ENCODE measurements around the gene SLC12A5.

Gene SLC12A5

DNA sequence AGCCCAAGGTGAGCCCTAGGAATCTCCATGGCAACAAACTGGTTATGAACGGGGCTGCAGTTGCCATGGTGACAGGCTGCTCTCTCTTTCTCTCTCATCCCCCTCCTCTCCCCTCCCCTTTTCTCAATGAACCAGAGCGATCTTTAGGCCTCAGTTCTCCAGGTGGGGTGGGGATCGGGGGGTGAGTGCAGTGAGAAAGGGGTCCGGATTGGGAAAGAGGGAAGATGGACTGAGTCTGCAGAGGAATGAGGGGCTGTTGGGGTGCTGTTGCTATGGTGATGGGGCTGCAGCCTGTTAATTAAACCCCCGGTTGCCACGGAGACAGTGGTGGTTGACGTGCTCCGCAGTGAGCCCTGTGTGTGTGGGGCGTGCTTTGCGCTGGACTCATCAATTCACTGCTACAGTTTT is 3.6 kb upstream of the SLC12A5 start:
- no peak for DNase-seq (ENCODE audit: low spot score in 2 of 2)
- Histone ChIP-seq H3K9me3 (no peaks in the 10 kb centered on the region), H3K36me3 (replicated peaks) (no peaks in the 10 kb centered on the region), H3K4me3 (no peak overlapping the region), H3K27me3 (ENCODE audit: low read depth) (peaks cover 3% of the 10 kb centered on the region; the same call in 1 of the 2 replicates), H3K4me1 (peaks cover 3% of the 10 kb centered on the region; the same call in 1 of the 2 replicates)
- in situ Hi-C loops (cut with MboI; ENCODE audit: low sequenced_read_pairs) = no loop called here

GRCh38 chr20:46027245-46027853 is 1.7 kb upstream of the SLC12A5 start:
- Histone ChIP-seq H3K36me3 (replicated peaks) (no peaks in the 10 kb centered on the region), H3K4me1 (peaks cover 3% of the 10 kb centered on the region; the same call in 1 of the 2 replicates), H3K4me3 (no peak overlapping the region), H3K27me3 (ENCODE audit: low read depth) (peaks cover 22% of the 10 kb centered on the region), H3K9me3 (no peaks in the 10 kb centered on the region)
- peak; percentile 44 to 79 for DNase-seq (ENCODE audit: low spot score in 2 of 2)
- in situ Hi-C loops (cut with MboI; ENCODE audit: low sequenced_read_pairs) = no loop called here

- in situ Hi-C loops (cut with MboI; ENCODE audit: low sequenced_read_pairs) = no loop called here
Measured at GRCh38 chr20:46028110-46028509, 905 bp upstream of the SLC12A5 start.

DNA sequence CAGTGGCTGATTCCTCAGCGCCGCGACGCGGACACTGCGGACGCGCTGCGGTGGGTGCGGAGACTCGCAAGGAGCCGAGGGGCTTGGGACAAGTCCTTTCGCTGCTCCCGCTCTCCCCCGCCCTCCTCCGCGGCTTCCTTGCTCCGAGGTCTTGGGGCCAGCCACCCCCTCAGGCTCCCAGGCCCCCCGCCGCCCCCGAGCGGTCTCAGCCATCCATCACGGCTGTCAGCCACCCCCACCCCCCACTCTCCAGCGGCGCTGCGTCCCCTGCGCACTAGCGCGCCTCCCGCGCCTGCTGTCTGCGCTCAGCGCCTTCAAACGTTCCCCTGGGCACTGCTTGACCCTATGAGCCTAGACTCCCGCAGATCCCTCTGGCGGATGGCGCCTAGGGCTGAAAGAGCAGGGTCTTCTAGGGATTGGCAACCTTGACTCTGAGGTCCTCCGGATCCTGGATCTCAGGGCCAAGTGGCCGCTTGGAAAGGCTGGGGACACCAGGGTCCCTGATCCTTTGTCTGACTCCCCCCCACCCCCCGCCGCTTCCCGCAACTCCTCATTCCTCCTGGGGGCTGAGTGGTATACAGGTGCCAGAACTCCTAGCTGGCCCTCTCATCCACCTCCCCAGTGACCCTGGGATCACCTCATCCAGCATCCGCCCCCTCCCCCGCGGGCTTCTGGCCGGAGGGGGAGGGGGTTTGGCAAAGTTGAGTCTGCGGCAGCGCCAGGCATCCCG is 1.4 kb downstream of the SLC12A5 start:
- in situ Hi-C loops (cut with MboI; ENCODE audit: low sequenced_read_pairs) = no loop called here
- no peaks in the 10 kb centered on the region for H3K36me3 ChIP-seq (replicated peaks)
- DNase-seq (ENCODE audit: low spot score in 2 of 2) = no peak
- H3K4me1 ChIP-seq = no peaks in the 10 kb centered on the region
- H3K9me3 ChIP-seq = no peaks in the 10 kb centered on the region
- H3K4me3 ChIP-seq = no peak overlapping the region
- H3K27me3 ChIP-seq (ENCODE audit: low read depth) = peaks cover 35% of the 10 kb centered on the region

More at GRCh38 chr20:46028110-46028509, 905 bp upstream of the SLC12A5 start:
- H3K36me3 ChIP-seq (replicated peaks) = no peaks in the 10 kb centered on the region
- DNase-seq (ENCODE audit: low spot score in 2 of 2) = no peak
- no peaks in the 10 kb centered on the region for H3K9me3 ChIP-seq
- no peak overlapping the region for H3K4me3 ChIP-seq
- H3K4me1 ChIP-seq = no peaks in the 10 kb centered on the region
- H3K27me3 ChIP-seq (ENCODE audit: low read depth) = peaks cover 30% of the 10 kb centered on the region

GRCh38 chr20:46031014-46031569 is 2.1 kb downstream of the SLC12A5 start:
- Histone ChIP-seq H3K4me1 (no peaks in the 10 kb centered on the region), H3K4me3 (no peak overlapping the region), H3K9me3 (no peaks in the 10 kb centered on the region), H3K27me3 (ENCODE audit: low read depth) (peaks cover 35% of the 10 kb centered on the region), H3K36me3 (replicated peaks) (no peaks in the 10 kb centered on the region)
- in situ Hi-C loops (cut with MboI; ENCODE audit: low sequenced_read_pairs) = no loop called here
- no peak for DNase-seq (ENCODE audit: low spot score in 2 of 2)

- H3K9me3 ChIP-seq = no peaks in the 10 kb centered on the region
- H3K4me3 ChIP-seq = no peak overlapping the region
- H3K27me3 ChIP-seq (ENCODE audit: low read depth) = peaks cover 35% of the 10 kb centered on the region
- no peaks in the 10 kb centered on the region for H3K36me3 ChIP-seq (replicated peaks)
- no peak for DNase-seq (ENCODE audit: low spot score in 2 of 2)
- H3K4me1 ChIP-seq = no peaks in the 10 kb centered on the region
- in situ Hi-C loops (cut with MboI; ENCODE audit: low sequenced_read_pairs) = no loop called here
Measured at GRCh38 chr20:46031701-46032254, 2.8 kb downstream of the SLC12A5 start.

DNA sequence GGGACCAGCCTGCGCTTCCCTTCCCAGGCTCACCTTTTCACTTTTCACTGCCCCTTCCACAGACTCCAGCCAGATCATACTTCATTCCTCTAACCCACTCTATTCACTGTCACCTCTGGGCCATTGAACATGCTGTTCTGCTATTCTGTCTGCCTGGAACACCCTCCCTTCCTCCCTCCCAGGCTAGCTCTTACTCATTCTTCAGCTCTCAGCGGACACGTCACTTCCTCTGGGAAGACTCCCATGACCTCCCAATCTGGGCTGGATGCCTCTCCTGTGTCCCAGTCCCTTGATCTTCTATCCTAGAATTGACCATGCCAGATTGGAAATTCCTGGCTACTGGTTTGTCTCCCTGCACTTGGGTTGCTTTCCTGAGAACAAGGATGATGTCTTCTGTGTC is 5.0 kb downstream of the SLC12A5 start:
- in situ Hi-C loops (cut with MboI; ENCODE audit: low sequenced_read_pairs) = no loop called here
- Histone ChIP-seq H3K9me3 (no peaks in the 10 kb centered on the region), H3K4me1 (no peaks in the 10 kb centered on the region), H3K27me3 (ENCODE audit: low read depth) (peaks cover 35% of the 10 kb centered on the region), H3K4me3 (no peak overlapping the region), H3K36me3 (replicated peaks) (no peaks in the 10 kb centered on the region)
- DNase-seq (ENCODE audit: low spot score in 2 of 2) = no peak

- Histone ChIP-seq H3K4me3 (no peak overlapping the region), H3K4me1 (no peaks in the 10 kb centered on the region)
Measured at GRCh38 chr20:46035253-46035652, 6.2 kb downstream of the SLC12A5 start.

DNA sequence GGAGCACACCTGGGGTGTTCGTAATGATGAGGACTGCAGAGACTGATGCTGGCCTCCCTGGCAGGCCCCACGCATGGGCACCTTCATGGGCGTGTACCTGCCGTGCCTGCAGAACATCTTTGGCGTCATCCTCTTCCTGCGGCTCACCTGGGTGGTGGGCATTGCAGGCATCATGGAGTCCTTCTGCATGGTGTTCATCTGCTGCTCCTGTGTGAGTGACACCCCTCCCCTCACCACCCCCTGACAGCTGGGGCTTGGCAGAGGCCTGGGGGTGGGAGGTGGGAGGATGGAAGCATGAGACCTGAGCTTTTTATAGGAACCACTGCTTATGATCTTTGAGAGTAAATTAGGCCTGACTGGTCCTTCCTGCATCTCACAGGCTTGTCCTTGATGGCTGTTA is 6.7 kb downstream of the SLC12A5 start:
- DNase-seq (ENCODE audit: low spot score in 2 of 2) = no peak
- no peaks in the 10 kb centered on the region for H3K9me3 ChIP-seq
- in situ Hi-C loops (cut with MboI; ENCODE audit: low sequenced_read_pairs) = no loop called here
- H3K4me1 ChIP-seq = no peaks in the 10 kb centered on the region
- H3K4me3 ChIP-seq = no peak overlapping the region
- H3K36me3 ChIP-seq (replicated peaks) = no peaks in the 10 kb centered on the region
- peaks cover 30% of the 10 kb centered on the region for H3K27me3 ChIP-seq (ENCODE audit: low read depth)

More at GRCh38 chr20:46035253-46035652, 6.2 kb downstream of the SLC12A5 start:
- in situ Hi-C loops (cut with MboI; ENCODE audit: low sequenced_read_pairs) = no loop called here
- Histone ChIP-seq H3K36me3 (replicated peaks) (no peaks in the 10 kb centered on the region), H3K9me3 (no peaks in the 10 kb centered on the region), H3K27me3 (ENCODE audit: low read depth) (peaks cover 32% of the 10 kb centered on the region)
- DNase-seq (ENCODE audit: low spot score in 2 of 2) = no peak

DNA sequence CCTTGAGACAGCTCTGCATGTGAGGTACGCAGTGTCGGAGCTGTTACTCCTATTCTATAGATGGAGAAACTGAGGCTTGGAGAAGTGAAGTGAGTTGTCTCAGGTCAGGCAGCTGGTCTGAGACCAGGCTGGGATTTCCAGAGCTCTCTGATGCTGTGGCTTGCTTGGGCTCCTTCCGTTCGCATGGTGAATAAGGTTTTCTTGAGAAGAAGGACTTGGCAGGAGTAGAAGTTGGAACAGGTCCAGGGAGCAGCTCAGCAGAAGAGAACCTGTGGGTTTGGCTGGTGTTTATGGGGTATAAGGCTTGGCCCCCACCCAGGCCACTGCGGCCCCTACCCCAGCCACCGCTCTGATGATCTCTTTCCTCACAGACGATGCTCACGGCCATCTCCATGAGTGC is 7.4 kb downstream of the SLC12A5 start:
- no peak overlapping the region for H3K4me3 ChIP-seq
- peaks cover 23% of the 10 kb centered on the region for H3K27me3 ChIP-seq (ENCODE audit: low read depth)
- no peaks in the 10 kb centered on the region for H3K4me1 ChIP-seq
- no peaks in the 10 kb centered on the region for H3K9me3 ChIP-seq
- no peak for DNase-seq (ENCODE audit: low spot score in 2 of 2)
- in situ Hi-C loops (cut with MboI; ENCODE audit: low sequenced_read_pairs) = no loop called here
- H3K36me3 ChIP-seq (replicated peaks) = no peaks in the 10 kb centered on the region

DNA sequence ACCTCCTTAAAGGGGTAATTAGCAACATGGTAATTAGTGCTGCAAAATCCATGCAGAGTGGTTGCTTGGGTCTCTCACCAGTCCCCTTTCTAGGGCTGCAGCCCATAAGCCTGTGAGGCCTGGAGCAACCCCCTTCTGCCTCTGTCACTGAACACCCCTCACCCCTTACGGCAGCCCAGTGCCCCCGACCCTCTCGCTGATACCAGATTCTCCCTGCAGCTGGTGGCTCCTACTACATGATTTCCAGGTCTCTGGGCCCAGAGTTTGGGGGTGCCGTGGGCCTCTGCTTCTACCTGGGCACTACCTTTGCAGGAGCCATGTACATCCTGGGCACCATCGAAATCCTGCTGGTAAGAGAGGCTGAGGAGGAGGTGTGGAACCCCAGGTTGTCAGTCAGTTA is 8.0 kb downstream of the SLC12A5 start:
- Histone ChIP-seq H3K4me3 (no peak overlapping the region), H3K36me3 (replicated peaks) (no peaks in the 10 kb centered on the region), H3K4me1 (no peaks in the 10 kb centered on the region), H3K9me3 (no peaks in the 10 kb centered on the region), H3K27me3 (ENCODE audit: low read depth) (peaks cover 16% of the 10 kb centered on the region)
- no peak for DNase-seq (ENCODE audit: low spot score in 2 of 2)
- in situ Hi-C loops (cut with MboI; ENCODE audit: low sequenced_read_pairs) = no loop called here

GRCh38 chr20:46040902-46041535 is 12.0 kb downstream of the SLC12A5 start:
- in situ Hi-C loops (cut with MboI; ENCODE audit: low sequenced_read_pairs) = no loop called here
- Histone ChIP-seq H3K4me1 (no peaks in the 10 kb centered on the region), H3K4me3 (no peak overlapping the region), H3K36me3 (replicated peaks) (no peaks in the 10 kb centered on the region), H3K9me3 (no peaks in the 10 kb centered on the region), H3K27me3 (ENCODE audit: low read depth) (0 out of 2 replicates have a peak, but pooled peaks cover 3% of the 10 kb centered on the region)
- DNase-seq (ENCODE audit: low spot score in 2 of 2) = peak; percentile 32 to 85

DNA sequence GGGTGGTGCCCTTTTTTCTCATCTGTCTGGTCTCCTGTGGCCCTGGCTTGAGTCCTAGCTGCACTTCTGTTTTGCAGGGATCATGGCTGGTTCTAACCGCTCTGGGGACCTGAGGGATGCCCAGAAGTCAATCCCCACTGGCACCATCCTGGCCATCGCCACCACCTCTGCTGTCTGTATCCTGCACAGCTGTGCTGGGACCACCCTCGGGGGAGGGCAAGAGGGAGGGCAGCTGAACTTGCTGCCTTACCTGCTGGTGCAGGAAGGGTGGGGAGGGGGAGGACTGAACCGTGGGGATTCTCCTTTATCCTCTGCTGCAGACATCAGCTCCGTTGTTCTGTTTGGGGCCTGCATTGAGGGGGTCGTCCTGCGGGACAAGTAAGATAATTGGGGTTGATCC is 14.5 kb downstream of the SLC12A5 start:
- H3K4me3 ChIP-seq = no peak overlapping the region
- no peaks in the 10 kb centered on the region for H3K9me3 ChIP-seq
- no peaks in the 10 kb centered on the region for H3K4me1 ChIP-seq
- peaks cover 8% of the 10 kb centered on the region; the same call in 1 of the 2 replicates for H3K27me3 ChIP-seq (ENCODE audit: low read depth)
- no peaks in the 10 kb centered on the region for H3K36me3 ChIP-seq (replicated peaks)
- in situ Hi-C loops (cut with MboI; ENCODE audit: low sequenced_read_pairs) = no loop called here
- DNase-seq (ENCODE audit: low spot score in 2 of 2) = no peak

All from HAP-1 (cell line).